GM19043 (cell line): ENCODE results near the gene FYN.

ENCODE experiments used
- ATAC-seq: cut with Tn5 transposase; IDR thresholded peaks from one replicate; pipeline ENCODE4 v1.9.1; 2021; ENCODE audit warnings: low read depth; ENCODE audit not compliant: unreplicated experiment

Gene FYN

GRCh38 chr6:111759331-111759835 is 113.9 kb downstream of the FYN start:
- ATAC-seq, result no peak

GRCh38 chr6:111758608-111759329 is 114.5 kb downstream of the FYN start:
- ATAC-seq, result no peak

- ATAC-seq, result no peak
Measured at GRCh38 chr6:111757342-111757741, 115.9 kb downstream of the FYN start.

GRCh38 chr6:111754423-111754822 is 118.8 kb downstream of the FYN start:
- no peak for ATAC-seq

- no peak for ATAC-seq
Measured at GRCh38 chr6:111753573-111753972, 119.7 kb downstream of the FYN start.

GRCh38 chr6:111752476-111752875 is 120.8 kb downstream of the FYN start:
- no peak for ATAC-seq

GRCh38 chr6:111750753-111751673 is 122.2 kb downstream of the FYN start:
- ATAC-seq, result peak; percentile 93

GRCh38 chr6:111750153-111750552 is 123.1 kb downstream of the FYN start:
- ATAC-seq, result no peak

- ATAC-seq, result no peak
Measured at GRCh38 chr6:111748231-111748647, 125.0 kb downstream of the FYN start.

- ATAC-seq, result no peak
Measured at GRCh38 chr6:111747829-111748228, 125.4 kb downstream of the FYN start.

- no peak for ATAC-seq
Measured at GRCh38 chr6:111747396-111747795, 125.9 kb downstream of the FYN start.

- ATAC-seq, result no peak
Measured at GRCh38 chr6:111746983-111747382, 126.3 kb downstream of the FYN start.

- ATAC-seq, result no peak
Measured at GRCh38 chr6:111745636-111746035, 127.6 kb downstream of the FYN start.

- ATAC-seq, result no peak
Measured at GRCh38 chr6:111745186-111745585, 128.1 kb downstream of the FYN start.

- ATAC-seq, result no peak
Measured at GRCh38 chr6:111743862-111744692, 129.2 kb downstream of the FYN start.

GRCh38 chr6:111743360-111743759 is 129.9 kb downstream of the FYN start:
- ATAC-seq, result no peak

- ATAC-seq, result peak; percentile 52
Measured at GRCh38 chr6:111741177-111741952, 131.9 kb downstream of the FYN start.

GRCh38 chr6:111740506-111740905 is 132.7 kb downstream of the FYN start:
- no peak for ATAC-seq

GRCh38 chr6:111739257-111739696 is 134.0 kb downstream of the FYN start:
- ATAC-seq, result peak; percentile 41

- no peak for ATAC-seq
Measured at GRCh38 chr6:111738631-111739030, 134.6 kb downstream of the FYN start.
